AG09319 (cell line): ENCODE measurements around the gene PKD1.

Source experiments
- DNase-seq: peaks from one replicate; pipeline ENCODE4 v3.0.0-alpha.2; 2010; ENCODE audit warnings: low read depth; ENCODE audit errors: extremely low read depth
- CTCF ChIP-seq: IDR thresholded peaks from 2 replicates; pipeline ENCODE4 v1.5.1; 2011; ENCODE audit warnings: low read depth, mild to moderate bottlenecking, inconsistent platforms, low read length, moderate library complexity

The PKD1 gene

GRCh38 chr16:2083409-2083808 is 52.3 kb downstream of the PKD1 start:
- TF ChIP-seq CTCF: no peak
- no peak for DNase-seq

GRCh38 chr16:2082983-2083364 is 52.7 kb downstream of the PKD1 start:
- DNase-seq: no peak
- no peak for TF ChIP-seq CTCF

GRCh38 chr16:2082171-2082982 is 53.3 kb downstream of the PKD1 start:
- no peak for DNase-seq
- TF ChIP-seq CTCF: no peak

GRCh38 chr16:2081201-2082084 is 54.3 kb downstream of the PKD1 start:
- no peak for DNase-seq
- no peak for TF ChIP-seq CTCF

GRCh38 chr16:2079991-2080390 is 55.7 kb downstream of the PKD1 start:
- no peak for DNase-seq
- no peak for TF ChIP-seq CTCF

- DNase-seq: no peak
- TF ChIP-seq CTCF: no peak
These were observed 56.3 kb downstream of the PKD1 start for GRCh38 chr16:2079311-2079800.

- DNase-seq: no peak
These were observed 57.0 kb downstream of the PKD1 start for GRCh38 chr16:2078691-2079090.

More at GRCh38 chr16:2078691-2079090, 57.0 kb downstream of the PKD1 start:
- TF ChIP-seq CTCF: no peak
